Heart left ventricle (tissue), 16 donors: ENCODE data around the gene FAM221B. TPM values are rescaled to one million over a fixed set of nuclear protein-coding genes. Genes with fewer than 3 reads are reported as not detected.

Source experiments
- ATAC-seq, 4 donors: fragments of 200-7000 bp; cut with Tn5 transposase; one replicate each; pipeline ENCODE4 v1.9.1; 2020 to 2022; ENCODE audit warnings: moderate library complexity in 4 of 4, mild to moderate bottlenecking in 3 of 4, moderate number of reproducible peaks in 1 of 4
- DNase-seq, 5 donors: peaks; one replicate each; pipeline ENCODE4 v3.0.0-alpha.2; 2020
- H3K27ac ChIP-seq, 12 donors: fragments of 200-600 bp; sonication (generic) in 4 of 12; one replicate each; pipeline versions ENCODE4 v1.5.0 to v1.8.0; 2016 to 2022; ENCODE audit warnings: mild to moderate bottlenecking in 2 of 12
- H3K27me3 ChIP-seq, 9 donors: fragments of 200-600 bp; sonication (generic) in 2 of 9; one replicate each; pipeline versions ENCODE4 v1.5.1 to v1.8.0; 2016 to 2022; ENCODE audit warnings: mild to moderate bottlenecking in 3 of 9
- H3K36me3 ChIP-seq, 9 donors: fragments of 200-600 bp; sonication (generic) in 2 of 9; one replicate each; pipeline versions ENCODE4 v1.5.0 to v1.8.0; 2018 to 2022; ENCODE audit warnings: mild to moderate bottlenecking in 2 of 9
- H3K4me1 ChIP-seq, 12 donors: fragments of 200-600 bp; sonication (generic) in 4 of 12; one replicate each; pipeline versions ENCODE4 v1.5.0 to v1.8.0; 2016 to 2022; ENCODE audit warnings: mild to moderate bottlenecking in 3 of 12
- H3K4me3 ChIP-seq, 12 donors: fragments of 200-600 bp; sonication (generic) in 4 of 12; one replicate each; pipeline versions ENCODE4 v1.5.0 to v1.8.0; 2017 to 2022; ENCODE audit warnings: mild to moderate bottlenecking in 9 of 12, moderate library complexity in 4 of 12
- H3K9me3 ChIP-seq, 12 donors: fragments of 200-600 bp; sonication (generic) in 4 of 12; one replicate each; pipeline versions ENCODE4 v1.5.0 to v1.8.0; 2016 to 2022; ENCODE audit warnings: mild to moderate bottlenecking in 1 of 12
- CTCF ChIP-seq, 12 donors: fragments of 200-600 bp; sonication (generic) in 4 of 12; IDR thresholded peaks; one replicate each; pipeline versions ENCODE4 v1.5.0 to v1.8.0; 2018 to 2022; ENCODE audit warnings: antibody characterized with exemption in 12 of 12, mild to moderate bottlenecking in 5 of 12
- POLR2A ChIP-seq, 2 donors: fragments of 450-650 bp; IDR thresholded peaks; one replicate each; pipeline ENCODE4 v1.6.1; 2017; ENCODE audit warnings: antibody characterized with exemption in 2 of 2, mild to moderate bottlenecking in 2 of 2, moderate library complexity in 2 of 2
- WGBS, 4 donors: extraction: QIAGEN DNeasy Blood & Tissue Kit in 2 of 4; methylation state at CpG; one replicate each; pipeline versions ENCODE4 v1.1.5 to v1.1.7; 2013 to 2018; 5-methylcytosine and 5-hydroxymethylcytosine counted together
- intact Hi-C, 10 donors: fragments of 100-400 bp; cut with DNase I; formaldehyde crosslinking; loops; one replicate each; pipeline versions ENCODE4 v1.11.1 to v1.14.2; 2022
- polyA plus RNA-seq, 2 donors: library from polyadenylated mRNA; stranded (reverse); fragments of 200-250 nt; gene quantifications; one replicate each; pipeline ENCODE4 v1.2.3, GENCODE V29; 2013
- total RNA-seq, 9 donors: library from RNA; depleted of rRNA in 2 of 9; stranded (reverse); fragments of >200 nt in 2 of 9; fragmentation: NEBNext Ultra II Directional in 3 of 9; extraction: Animal tissue kit (Norgen Biotek cat#: 25700) in 3 of 9; gene quantifications; one replicate each; pipeline versions ENCODE4 v1.1.0 to v1.2.4, GENCODE V29; 2016 to 2023
- donor health status: ischemic (EF 13 %, LVEDD 7.1; RV severe dilation, severe dysfunction).
- donor health status: healthy with polysubstance abuse.
- donor health status: DM: no; HTN: yes; CAD: no.
- donor health status: DM: no; HTN: no; CAD: no.
- donor health status: ischemic (EF 25% LVEDD 6.9; RV normal size, moderate dysfunction).
- donor health status: ischemic (EF 25% LVEDD 5.7; RV mildly dilated, moderate dysfunction).
- donor health status: healthy.
- donor health status: DM: yes; HTN: yes; CAD: no.
- donor health status: ischemic (EF 35%, LVEDD 5.7; RV mildly dilated, moderate dysfunction).
- donor health status: nonischemic (EF 11% LVEDD 7.7; RV severe dilation, severe dysfunction).
- donor health status: DM: yes; HTN: yes; CAD: no.
- donor health status: PGD.
- donor health status: ischemic (EF 29% LVEDD 5.4; RV normal size, mild dysfunction).
- donor health status: nonischemic (EF 23%, LVEDD 6.1; RV moderate dilation, normal function).

Gene FAM221B
- total and polyA plus RNA-seq, 11 donors = not detected

GRCh38 chr9:35797311-35798109 lies 31.0 kb downstream of the FAM221B start:
- no peaks in the 10 kb centered on the region for H3K9me3 ChIP-seq
- intact Hi-C loops = loop anchor here in 2 of 10 donors (10.0 kb wide), 1 partner anchor 227 kb away; no protein-coding TSS in a partner anchor
- WGBS, 4 donors = 84 to 91% (median 87%) methylated on average over 6 of the region's 6 CpGs
- H3K4me3 ChIP-seq = no peak overlapping the region
- ATAC-seq (no peak), DNase-seq (no peak)
- H3K36me3 ChIP-seq = peaks cover 0 to 33% (median 25%) of the 10 kb centered on the region in 9 donors
- H3K27me3 ChIP-seq = no peaks in the 10 kb centered on the region
- H3K27ac ChIP-seq = no peak overlapping the region
- peaks cover 0 to 28% (median 18%) of the 10 kb centered on the region in 12 donors for H3K4me1 ChIP-seq
- TF ChIP-seq CTCF (IDR thresholded peaks at IDR 0.05) (no peak), POLR2A (IDR thresholded peaks at IDR 0.05) (no peak)

DNA sequence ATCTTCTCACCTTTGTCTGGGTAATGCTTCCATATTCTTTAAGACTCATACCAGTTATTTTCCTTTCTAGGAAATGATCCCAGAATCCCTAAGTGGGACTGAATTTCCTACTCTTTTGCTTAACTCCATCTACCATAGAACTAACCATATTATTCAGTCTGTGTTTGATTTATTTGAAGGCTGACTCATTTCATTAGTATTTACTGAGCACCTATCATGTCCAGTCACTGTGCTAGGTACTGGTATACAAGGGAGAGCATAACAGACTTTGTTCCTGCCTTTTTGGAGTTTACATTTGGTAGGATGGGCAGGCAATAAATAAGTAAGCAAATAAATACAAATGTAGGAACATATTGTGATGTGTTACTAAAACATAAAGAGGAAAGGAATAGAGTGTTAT lies 32.8 kb downstream of the FAM221B start:
- H3K4me3 ChIP-seq = no peak overlapping the region
- peaks cover 0 to 15% (median 8%) of the 10 kb centered on the region in 9 donors for H3K36me3 ChIP-seq
- no peaks in the 10 kb centered on the region for H3K9me3 ChIP-seq
- TF ChIP-seq CTCF (IDR thresholded peaks at IDR 0.05) = no peak
- TF ChIP-seq POLR2A (IDR thresholded peaks at IDR 0.05) = no peak
- DNase-seq (no peak), ATAC-seq (no peak)
- peaks cover 0 to 4% (median 0%) of the 10 kb centered on the region in 9 donors for H3K27me3 ChIP-seq
- peaks cover 0 to 39% (median 26%) of the 10 kb centered on the region in 12 donors for H3K4me1 ChIP-seq
- no peak overlapping the region for H3K27ac ChIP-seq
- intact Hi-C loops = loop anchor here in 2 of 10 donors (10.0 kb wide), 1 partner anchor 229 kb away; no protein-coding TSS in a partner anchor

- H3K27ac ChIP-seq = no peak overlapping the region
- TF ChIP-seq CTCF (IDR thresholded peaks at IDR 0.05) (no peak), POLR2A (IDR thresholded peaks at IDR 0.05) (no peak)
- H3K4me1 ChIP-seq = peaks cover 0 to 46% (median 30%) of the 10 kb centered on the region in 12 donors
- peaks cover 0 to under 1% (median 0%) of the 10 kb centered on the region in 9 donors for H3K36me3 ChIP-seq
- H3K4me3 ChIP-seq = peak overlapping the region in 4 of 12 donors; percentile 2 to 85 (median 51)
- whole genome bisulfite sequencing, 4 donors = 42 to 77% (median 51%) methylated on average over 2 of the region's 2 CpGs
- ATAC-seq (no peak), DNase-seq (no peak)
- H3K9me3 ChIP-seq = no peaks in the 10 kb centered on the region
- H3K27me3 ChIP-seq = peaks cover 0 to 7% (median 0%) of the 10 kb centered on the region in 9 donors
- intact Hi-C loops = loop anchor here in 2 of 10 donors (5.0 to 10.0 kb wide), 2 partner anchors 34 to 231 kb away; partner anchors contain the start of genes FAM221B (in 1 of the 2) and TMEM8B (in 1 of the 2)
These were observed 35.1 kb downstream of the FAM221B start for GRCh38 chr9:35793461-35793860.

DNA sequence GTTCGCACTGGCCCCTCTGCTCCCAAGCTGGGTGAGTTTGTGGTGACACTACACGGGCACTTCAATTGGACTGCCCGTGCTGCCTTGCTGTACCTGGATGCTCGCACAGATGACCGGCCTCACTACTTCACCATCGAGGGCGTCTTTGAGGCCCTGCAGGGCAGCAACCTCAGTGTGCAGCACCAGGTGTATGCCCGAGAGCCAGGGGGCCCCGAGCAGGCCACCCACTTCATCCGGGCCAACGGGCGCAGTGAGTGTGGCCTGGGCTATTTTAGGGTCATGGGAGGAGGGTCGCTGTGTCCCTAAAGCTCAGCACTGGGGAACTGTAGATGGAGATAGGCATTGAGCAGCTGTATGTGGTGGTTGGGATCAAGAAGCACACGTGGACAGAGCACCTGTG lies 35.7 kb downstream of the FAM221B start:
- no peak for DNase-seq
- 85 to 87% (median 86%) methylated on average over 14 of the region's 14 CpGs for WGBS, 4 donors
- Histone ChIP-seq H3K4me1 (peaks cover 0 to 46% (median 30%) of the 10 kb centered on the region in 12 donors), H3K27me3 (peaks cover 0 to 7% (median 0%) of the 10 kb centered on the region in 9 donors), H3K4me3 (peak overlapping the region in 5 of 12 donors; percentile 3 to 85 (median 68)), H3K9me3 (no peaks in the 10 kb centered on the region), H3K27ac (peak overlapping the region in 3 of 12 donors; percentile 17 to 88 (median 88)), H3K36me3 (no peaks in the 10 kb centered on the region)
- intact Hi-C loops = loop anchor here in 2 of 10 donors (5.0 to 10.0 kb wide), 2 partner anchors 34 to 232 kb away; partner anchors contain the start of genes FAM221B (in 1 of the 2) and TMEM8B (in 1 of the 2)
- no peak for TF ChIP-seq POLR2A (IDR thresholded peaks at IDR 0.05)
- TF ChIP-seq CTCF (IDR thresholded peaks at IDR 0.05) = no peak
- no peak for ATAC-seq
